SK-N-SH treated with all-trans-retinoic acid at 6 μM for 48 hours (cell line): ENCODE measurements around the gene PTPN11.
"Not testable (repeated sequence)": the region's sequence is repeated elsewhere in the genome, so short reads cannot be mapped to it uniquely, and the experiment has no call there.

Experiments used
- ATAC-seq: fragments of 200-7000 bp; cut with Tn5 transposase; 3 replicates; pipeline ENCODE4 v1.9.1; 2020; ENCODE audit warnings: mild to moderate bottlenecking, moderate library complexity
- ARNTL ChIP-seq: fragments of 450-650 bp; formaldehyde crosslinking; IDR thresholded peaks from 2 replicates; pipeline ENCODE4 v1.5.0; 2020; ENCODE audit warnings: low read depth, mild to moderate bottlenecking, moderate library complexity, borderline replicate concordance
- BACH2 ChIP-seq: fragments of 250-450 bp; sonication (Bioruptor Pico); IDR thresholded peaks from 2 replicates; pipeline ENCODE4 v1.9.0; 2021; ENCODE audit warnings: mild to moderate bottlenecking, borderline replicate concordance
- CREB5 ChIP-seq: fragments of 250-450 bp; sonication (Bioruptor Pico); IDR thresholded peaks from 2 replicates; pipeline ENCODE4 v1.5.1; 2020; ENCODE audit warnings: low read depth, mild to moderate bottlenecking, moderate library complexity
- ESRRG ChIP-seq: fragments of 250-450 bp; sonication (Bioruptor Pico); IDR thresholded peaks from 2 replicates; pipeline ENCODE4 v1.6.1; 2021; ENCODE audit warnings: mild to moderate bottlenecking
- GLIS3 ChIP-seq: fragments of 250-450 bp; sonication (Bioruptor Pico); IDR thresholded peaks from 2 replicates; pipeline ENCODE4 v1.5.0; 2020; ENCODE audit warnings: mild to moderate bottlenecking, moderate library complexity
- OSR1 ChIP-seq: fragments of 250-450 bp; sonication (Bioruptor Pico); IDR thresholded peaks from 2 replicates; pipeline ENCODE4 v1.8.0; 2022; ENCODE audit warnings: moderate library complexity, mild to moderate bottlenecking, inconsistent platforms
- PATZ1 ChIP-seq: fragments of 250-450 bp; sonication (Bioruptor Pico); IDR thresholded peaks from 2 replicates; pipeline ENCODE4 v1.8.0; 2020; ENCODE audit warnings: mild to moderate bottlenecking, moderate library complexity, borderline replicate concordance
- POU6F1 ChIP-seq: fragments of 250-450 bp; sonication (Bioruptor Pico); IDR thresholded peaks from 2 replicates; pipeline ENCODE4 v1.8.0; 2021; ENCODE audit warnings: low read depth, mild to moderate bottlenecking, moderate library complexity, borderline replicate concordance
- PPARA ChIP-seq: fragments of 250-450 bp; sonication (Bioruptor Pico); IDR thresholded peaks from 2 replicates; pipeline ENCODE4 v1.5.0; 2020; ENCODE audit warnings: mild to moderate bottlenecking, borderline replicate concordance
- SNAI2 ChIP-seq: fragments of 250-450 bp; sonication (Bioruptor Pico); IDR thresholded peaks from 2 replicates; pipeline ENCODE4 v1.5.0; 2020; ENCODE audit warnings: mild to moderate bottlenecking, moderate library complexity
- TOX ChIP-seq: fragments of 250-450 bp; sonication (Bioruptor Pico); IDR thresholded peaks from 2 replicates; pipeline ENCODE4 v1.8.0; 2021; ENCODE audit warnings: mild to moderate bottlenecking, moderate library complexity, borderline replicate concordance
- TSHZ2 ChIP-seq: fragments of 250-450 bp; sonication (Bioruptor Pico); IDR thresholded peaks from 2 replicates; pipeline ENCODE4 v1.5.0; 2020; ENCODE audit warnings: mild to moderate bottlenecking, moderate library complexity
- ZFP30 ChIP-seq: fragments of 450-650 bp; formaldehyde crosslinking; IDR thresholded peaks from 2 replicates; pipeline ENCODE4 v1.5.0; 2022; ENCODE audit warnings: mild to moderate bottlenecking, moderate library complexity
- ZNF565 ChIP-seq: fragments of 450-650 bp; formaldehyde crosslinking; conservative IDR thresholded peaks from 2 replicates; pipeline ENCODE4 v1.5.0; 2020; ENCODE audit warnings: low read depth, mild to moderate bottlenecking, moderate library complexity

Gene PTPN11

GRCh38 chr12:112427760-112428159 is 9.0 kb downstream of the PTPN11 start:
- no peak for ATAC-seq
- TF ChIP-seq GLIS3 (CRISPR knock-in tag) (no peak), BACH2 (CRISPR knock-in tag) (no peak), CREB5 (CRISPR knock-in tag) (no peak)

GRCh38 chr12:112430929-112431328 is 12.2 kb downstream of the PTPN11 start:
- TF ChIP-seq OSR1 (CRISPR knock-in tag) (no peak), CREB5 (CRISPR knock-in tag) (no peak)

GRCh38 chr12:112431965-112432364 is 13.2 kb downstream of the PTPN11 start:
- no peak for TF ChIP-seq ZNF565 (CRISPR knock-in tag)
- TF ChIP-seq PATZ1: no peak
- no peak for TF ChIP-seq ESRRG (CRISPR knock-in tag)
- TF ChIP-seq PPARA (CRISPR knock-in tag): no peak
- no peak for TF ChIP-seq ARNTL (CRISPR knock-in tag)
- no peak for TF ChIP-seq TOX
- TF ChIP-seq SNAI2 (CRISPR knock-in tag): no peak
- TF ChIP-seq OSR1 (CRISPR knock-in tag): no peak
- no peak for ATAC-seq

More at GRCh38 chr12:112430929-112431328, 12.2 kb downstream of the PTPN11 start:
- ATAC-seq: no peak

GRCh38 chr12:112433551-112433950 is 14.8 kb downstream of the PTPN11 start:
- no peak for ATAC-seq
- TF ChIP-seq TOX: no peak
- no peak for TF ChIP-seq TSHZ2 (CRISPR knock-in tag)
- no peak for TF ChIP-seq GLIS3 (CRISPR knock-in tag)
- TF ChIP-seq CREB5 (CRISPR knock-in tag): no peak
- no peak for TF ChIP-seq ZNF565 (CRISPR knock-in tag)
- TF ChIP-seq ZFP30 (CRISPR knock-in tag): no peak
- no peak for TF ChIP-seq PATZ1
- no peak for TF ChIP-seq POU6F1 (CRISPR knock-in tag)
- TF ChIP-seq, all 23 proteins: peak for 0

GRCh38 chr12:112438645-112439044 is 19.9 kb downstream of the PTPN11 start:
- not testable (repeated sequence) for ATAC-seq
